Liver (tissue), 9 donors: ENCODE data around the gene ZNF138. TPM values are rescaled to one million over a fixed set of nuclear protein-coding genes. Genes with fewer than 3 reads are reported as not detected.

Experiments used
- DNase-seq: peaks from one replicate; pipeline ENCODE4 v3.0.0-alpha.2; 2017; ENCODE audit warnings: low spot score
- H3K27ac ChIP-seq, 2 donors: one replicate each; pipeline ENCODE4 v1.7.0; 2013; ENCODE audit warnings: inconsistent platforms in 2 of 2, low read length in 2 of 2, control low read depth in 1 of 2, low read depth in 1 of 2, mild to moderate bottlenecking in 1 of 2
- H3K27me3 ChIP-seq, 4 donors: one replicate each; pipeline versions ENCODE4 v1.6.1 to v1.7.0; 2013; ENCODE audit warnings: low read length in 3 of 4, inconsistent platforms in 1 of 4, mild to moderate bottlenecking in 1 of 4, moderate library complexity in 1 of 4; ENCODE audit not compliant: control insufficient read depth in 4 of 4, insufficient read depth in 4 of 4
- H3K36me3 ChIP-seq, 4 donors: one replicate each; pipeline versions ENCODE4 v1.6.1 to v1.7.0; 2013; ENCODE audit warnings: low read length in 3 of 4, mild to moderate bottlenecking in 3 of 4, low read depth in 1 of 4, moderate library complexity in 1 of 4; ENCODE audit not compliant: control insufficient read depth in 4 of 4, insufficient read depth in 3 of 4
- H3K4me1 ChIP-seq, 4 donors: one replicate each; pipeline versions ENCODE4 v1.6.1 to v1.7.0; 2013; ENCODE audit warnings: low read length in 3 of 4, mild to moderate bottlenecking in 3 of 4, moderate library complexity in 1 of 4; ENCODE audit not compliant: control insufficient read depth in 4 of 4, insufficient read depth in 4 of 4
- H3K4me3 ChIP-seq, 3 donors: one replicate each; pipeline versions ENCODE4 v1.6.1 to v1.7.0; 2013; ENCODE audit warnings: low read length in 3 of 3, control low read depth in 1 of 3, low read depth in 1 of 3, mild to moderate bottlenecking in 1 of 3
- H3K9ac ChIP-seq, 2 donors: one replicate each; pipeline ENCODE4 v1.7.0; 2013; ENCODE audit warnings: low read length in 2 of 2, mild to moderate bottlenecking in 2 of 2, moderate library complexity in 2 of 2, control low read depth in 1 of 2, low read depth in 1 of 2
- H3K9me3 ChIP-seq, 4 donors: one replicate each; pipeline versions ENCODE4 v1.6.1 to v1.7.0; 2013; ENCODE audit warnings: low read length in 3 of 4; ENCODE audit not compliant: control insufficient read depth in 4 of 4
- ATF3 ChIP-seq: IDR thresholded peaks from 2 replicates; pipeline ENCODE4 v1.6.1; 2016; ENCODE audit warnings: antibody characterized with exemption
- EGR1 ChIP-seq, 2 donors: IDR thresholded peaks; 2 replicates each; pipeline ENCODE4 v1.6.1; 2016 to 2018; ENCODE audit warnings: antibody characterized with exemption in 2 of 2, low read depth in 2 of 2
- FOXA1 ChIP-seq: IDR thresholded peaks from 2 replicates; pipeline ENCODE4 v1.6.1; 2016; ENCODE audit warnings: antibody characterized with exemption
- FOXA2 ChIP-seq: IDR thresholded peaks from 2 replicates; pipeline ENCODE4 v1.6.1; 2016; ENCODE audit warnings: antibody characterized with exemption
- GABPA ChIP-seq, 2 donors: IDR thresholded peaks in 1 of 2; conservative IDR thresholded peaks in 1 of 2; 2 replicates each; pipeline ENCODE4 v1.6.1; 2016; ENCODE audit warnings: antibody characterized with exemption in 2 of 2, mild to moderate bottlenecking in 1 of 2, moderate library complexity in 1 of 2
- HNF4A ChIP-seq, 2 donors: conservative IDR thresholded peaks; 2 replicates each; pipeline ENCODE4 v1.6.1; 2016; ENCODE audit warnings: antibody characterized with exemption in 2 of 2, mild to moderate bottlenecking in 2 of 2
- HNF4G ChIP-seq: IDR thresholded peaks from 2 replicates; pipeline ENCODE4 v1.6.1; 2016; ENCODE audit warnings: antibody characterized with exemption
- JUND ChIP-seq, 2 donors: IDR thresholded peaks; 2 replicates each; pipeline ENCODE4 v1.6.1; 2016; ENCODE audit warnings: antibody characterized with exemption in 2 of 2
- NR2F2 ChIP-seq: IDR thresholded peaks from 2 replicates; pipeline ENCODE4 v1.6.1; 2016; ENCODE audit warnings: antibody characterized with exemption
- RAD21 ChIP-seq, 2 donors: IDR thresholded peaks; 2 replicates each; pipeline ENCODE4 v1.6.1; 2016; ENCODE audit warnings: antibody characterized with exemption in 2 of 2, mild to moderate bottlenecking in 2 of 2
- RXRA ChIP-seq, 2 donors: IDR thresholded peaks; 2 replicates each; pipeline ENCODE4 v1.6.1; 2017 to 2018; ENCODE audit warnings: antibody characterized with exemption in 2 of 2, mild to moderate bottlenecking in 1 of 2
- SP1 ChIP-seq: IDR thresholded peaks from 2 replicates; pipeline ENCODE4 v1.6.1; 2018; ENCODE audit warnings: antibody characterized with exemption, mild to moderate bottlenecking
- TAF1 ChIP-seq: conservative IDR thresholded peaks from 2 replicates; pipeline ENCODE4 v1.6.1; 2016; ENCODE audit warnings: antibody characterized with exemption, mild to moderate bottlenecking
- YY1 ChIP-seq: IDR thresholded peaks from 2 replicates; pipeline ENCODE4 v1.6.1; 2016; ENCODE audit warnings: antibody characterized with exemption, mild to moderate bottlenecking
- ZBTB33 ChIP-seq: IDR thresholded peaks from 2 replicates; pipeline ENCODE4 v1.6.1; 2016; ENCODE audit warnings: antibody characterized with exemption
- WGBS: extraction: QIAGEN DNeasy Blood & Tissue Kit; methylation state at CpG from one replicate; pipeline ENCODE4 v1.1.7; 2013; 5-methylcytosine and 5-hydroxymethylcytosine counted together
- polyA plus RNA-seq, 2 donors: library from polyadenylated mRNA; stranded (reverse) in 1 of 2; unstranded in 1 of 2; fragments of 200-250 nt in 1 of 2; fragments of >200 nt in 1 of 2; fragmentation: Nextera tagmentation in 1 of 2; extraction: Ambion mirVana in 1 of 2; gene quantifications; one replicate each; pipeline versions ENCODE4 v1.2.1 to v1.2.3, GENCODE V29; 2013 to 2015
- total RNA-seq, 2 donors: library from RNA; depleted of rRNA; stranded (reverse); fragments of >200 nt; gene quantifications; one replicate each; pipeline ENCODE4 v1.2.3, GENCODE V29; 2014
- TF ChIP-seq, protein P1 (sequence below): IDR thresholded peaks from 2 replicates; pipeline ENCODE4 v1.6.1; 2016; ENCODE audit warnings: antibody characterized with exemption
- TF ChIP-seq, protein P2 (sequence below): IDR thresholded peaks from 2 replicates; pipeline ENCODE4 v1.6.1; 2016; ENCODE audit warnings: antibody characterized with exemption, mild to moderate bottlenecking
- TF ChIP-seq, protein P3 (sequence below): fragments of 150-350 bp; IDR thresholded peaks from 2 replicates; pipeline ENCODE4 v1.5.1; 2017; ENCODE audit warnings: improper control_type of control experiment, low read depth, low read length; ENCODE audit not compliant: missing input control
- donor health status: healthy.
- donor health status: healthy.
- donor health status: healthy.
- donor health status: healthy.
- donor health status: healthy.

The ZNF138 gene
- total and polyA plus RNA-seq, 4 donors = 1.4 to 4.5 (median 3.7) TPM

DNA sequence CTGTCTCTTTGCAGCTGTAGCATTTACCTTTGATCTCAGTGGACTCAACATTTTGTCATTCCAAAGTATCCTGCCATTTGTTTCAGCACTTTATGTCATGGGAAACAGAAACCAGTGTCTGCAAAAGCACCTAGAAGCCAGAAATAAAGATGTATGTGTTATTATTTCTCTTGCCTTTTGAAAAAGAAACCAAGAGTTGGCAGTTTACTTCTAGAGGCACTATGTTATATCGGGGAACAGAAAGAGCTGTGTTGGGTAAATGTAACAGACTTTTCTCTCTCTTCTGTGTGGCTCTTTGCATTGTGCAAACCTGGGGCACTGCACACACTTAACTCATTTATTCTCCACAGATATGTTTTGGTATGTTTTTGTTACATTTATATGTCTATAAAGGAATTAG lies 36.7 kb downstream of the ZNF138 start:
- H3K4me1 ChIP-seq = no peaks in the 10 kb centered on the region
- no peak overlapping the region for H3K27ac ChIP-seq
- H3K36me3 ChIP-seq = peaks cover 0 to 3% (median 0%) of the 10 kb centered on the region in 4 donors
- DNase-seq = no peak
- TF ChIP-seq SP1 (no peak), FOXA1 (no peak), RAD21 (IDR thresholded peaks at IDR 0.05) (no peak), HNF4A (conservative IDR thresholded peaks at IDR 0.05) (no peak), NR2F2 (no peak), ZBTB33 (no peak), ATF3 (no peak), FOXA2 (no peak), JUND (IDR thresholded peaks at IDR 0.05) (no peak), GABPA (IDR thresholded peaks at IDR 0.05 in 1 of 2, conservative IDR thresholded peaks at IDR 0.05 in 1 of 2) (no peak), HNF4G (no peak), EGR1 (IDR thresholded peaks at IDR 0.05; ENCODE audit: low read depth in 2 of 2) (no peak), TAF1 (no peak), YY1 (no peak), RXRA (IDR thresholded peaks at IDR 0.05) (no peak)
- TF ChIP-seq, protein P1, sequence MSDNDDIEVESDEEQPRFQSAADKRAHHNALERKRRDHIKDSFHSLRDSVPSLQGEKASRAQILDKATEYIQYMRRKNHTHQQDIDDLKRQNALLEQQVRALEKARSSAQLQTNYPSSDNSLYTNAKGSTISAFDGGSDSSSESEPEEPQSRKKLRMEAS = no peak
- TF ChIP-seq, protein P2, sequence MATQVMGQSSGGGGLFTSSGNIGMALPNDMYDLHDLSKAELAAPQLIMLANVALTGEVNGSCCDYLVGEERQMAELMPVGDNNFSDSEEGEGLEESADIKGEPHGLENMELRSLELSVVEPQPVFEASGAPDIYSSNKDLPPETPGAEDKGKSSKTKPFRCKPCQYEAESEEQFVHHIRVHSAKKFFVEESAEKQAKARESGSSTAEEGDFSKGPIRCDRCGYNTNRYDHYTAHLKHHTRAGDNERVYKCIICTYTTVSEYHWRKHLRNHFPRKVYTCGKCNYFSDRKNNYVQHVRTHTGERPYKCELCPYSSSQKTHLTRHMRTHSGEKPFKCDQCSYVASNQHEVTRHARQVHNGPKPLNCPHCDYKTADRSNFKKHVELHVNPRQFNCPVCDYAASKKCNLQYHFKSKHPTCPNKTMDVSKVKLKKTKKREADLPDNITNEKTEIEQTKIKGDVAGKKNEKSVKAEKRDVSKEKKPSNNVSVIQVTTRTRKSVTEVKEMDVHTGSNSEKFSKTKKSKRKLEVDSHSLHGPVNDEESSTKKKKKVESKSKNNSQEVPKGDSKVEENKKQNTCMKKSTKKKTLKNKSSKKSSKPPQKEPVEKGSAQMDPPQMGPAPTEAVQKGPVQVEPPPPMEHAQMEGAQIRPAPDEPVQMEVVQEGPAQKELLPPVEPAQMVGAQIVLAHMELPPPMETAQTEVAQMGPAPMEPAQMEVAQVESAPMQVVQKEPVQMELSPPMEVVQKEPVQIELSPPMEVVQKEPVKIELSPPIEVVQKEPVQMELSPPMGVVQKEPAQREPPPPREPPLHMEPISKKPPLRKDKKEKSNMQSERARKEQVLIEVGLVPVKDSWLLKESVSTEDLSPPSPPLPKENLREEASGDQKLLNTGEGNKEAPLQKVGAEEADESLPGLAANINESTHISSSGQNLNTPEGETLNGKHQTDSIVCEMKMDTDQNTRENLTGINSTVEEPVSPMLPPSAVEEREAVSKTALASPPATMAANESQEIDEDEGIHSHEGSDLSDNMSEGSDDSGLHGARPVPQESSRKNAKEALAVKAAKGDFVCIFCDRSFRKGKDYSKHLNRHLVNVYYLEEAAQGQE = no peak
- TF ChIP-seq, protein P3, sequence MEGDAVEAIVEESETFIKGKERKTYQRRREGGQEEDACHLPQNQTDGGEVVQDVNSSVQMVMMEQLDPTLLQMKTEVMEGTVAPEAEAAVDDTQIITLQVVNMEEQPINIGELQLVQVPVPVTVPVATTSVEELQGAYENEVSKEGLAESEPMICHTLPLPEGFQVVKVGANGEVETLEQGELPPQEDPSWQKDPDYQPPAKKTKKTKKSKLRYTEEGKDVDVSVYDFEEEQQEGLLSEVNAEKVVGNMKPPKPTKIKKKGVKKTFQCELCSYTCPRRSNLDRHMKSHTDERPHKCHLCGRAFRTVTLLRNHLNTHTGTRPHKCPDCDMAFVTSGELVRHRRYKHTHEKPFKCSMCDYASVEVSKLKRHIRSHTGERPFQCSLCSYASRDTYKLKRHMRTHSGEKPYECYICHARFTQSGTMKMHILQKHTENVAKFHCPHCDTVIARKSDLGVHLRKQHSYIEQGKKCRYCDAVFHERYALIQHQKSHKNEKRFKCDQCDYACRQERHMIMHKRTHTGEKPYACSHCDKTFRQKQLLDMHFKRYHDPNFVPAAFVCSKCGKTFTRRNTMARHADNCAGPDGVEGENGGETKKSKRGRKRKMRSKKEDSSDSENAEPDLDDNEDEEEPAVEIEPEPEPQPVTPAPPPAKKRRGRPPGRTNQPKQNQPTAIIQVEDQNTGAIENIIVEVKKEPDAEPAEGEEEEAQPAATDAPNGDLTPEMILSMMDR = no peak
- 95% methylated on average over 1 of the region's 1 CpG for WGBS
- H3K27me3 ChIP-seq = no peaks in the 10 kb centered on the region
- H3K4me3 ChIP-seq = no peak overlapping the region
- H3K9me3 ChIP-seq = peaks cover 0 to 2% (median 0%) of the 10 kb centered on the region in 4 donors
- no peak overlapping the region for H3K9ac ChIP-seq
